PC-3 (cell line): ENCODE measurements around the gene VWA8. TPM values are rescaled to one million over a fixed set of nuclear protein-coding genes. Genes with fewer than 3 reads are reported as not detected.

ENCODE experiments used
- ATAC-seq: fragments of 200-7000 bp; cut with Tn5 transposase; 2 replicates; pipeline ENCODE4 v1.9.1; 2020; ENCODE audit warnings: mild to moderate bottlenecking, moderate library complexity
- BruUV-seq: library from RNA; stranded (reverse); fragments of 400-500 nt; replicated peaks from 2 replicates; lab custom pipeline; 2021; lab: Mats Ljungman, UMichigan
- CTCF ChIA-PET: fragments of 300-600 bp; sonication (Branson Sonifier 250); formaldehyde crosslinking; loops from one replicate; lab custom pipeline; 2022; ENCODE audit warnings: antibody characterized with exemption; lab: Charles Lee
- POLR2A ChIA-PET: fragments of 300-600 bp; sonication (Branson Sonifier 250); formaldehyde crosslinking; loops from one replicate; lab custom pipeline; 2022; ENCODE audit warnings: antibody characterized with exemption; ENCODE audit not compliant: unreplicated experiment; lab: Charles Lee
- DNase-seq: peaks from one replicate; pipeline ENCODE4 v3.0.0-alpha.2; 2015
- H2AFZ ChIP-seq: fragments of 300-600 bp; sonication (generic); 2 replicates; pipeline ENCODE4 v1.6.0; 2016; ENCODE audit warnings: antibody characterized with exemption, low read length
- H3F3A ChIP-seq: fragments of 300-600 bp; sonication (generic); one replicate; pipeline ENCODE4 v1.6.0; 2017; ENCODE audit warnings: antibody characterized with exemption, low read length, control low read depth, mild to moderate bottlenecking; ENCODE audit not compliant: unreplicated experiment
- H3K27ac ChIP-seq: fragments of 300-600 bp; sonication (generic); 2 replicates; pipeline ENCODE4 v1.5.1; 2016; ENCODE audit warnings: mild to moderate bottlenecking, low read length
- H3K27me3 ChIP-seq: fragments of 300-600 bp; sonication (generic); 2 replicates; pipeline ENCODE4 v1.6.1; 2016; ENCODE audit warnings: low read length, mixed read lengths
- H3K36me3 ChIP-seq: fragments of 300-600 bp; sonication (generic); 2 replicates; pipeline ENCODE4 v1.6.1; 2016; ENCODE audit warnings: low read depth, mixed run types, low read length, mixed read lengths
- H3K4me1 ChIP-seq: fragments of 300-600 bp; sonication (generic); 2 replicates; pipeline ENCODE4 v1.5.1; 2016; ENCODE audit warnings: low read length; ENCODE audit not compliant: insufficient read depth
- H3K4me2 ChIP-seq: fragments of 300-600 bp; sonication (generic); 2 replicates; pipeline ENCODE4 v1.6.0; 2016; ENCODE audit warnings: low read length
- H3K4me3 ChIP-seq: fragments of 300-600 bp; sonication (generic); 2 replicates; pipeline ENCODE4 v1.5.1; 2016; ENCODE audit warnings: mild to moderate bottlenecking, low read length, mixed read lengths
- H3K79me2 ChIP-seq: fragments of 300-600 bp; sonication (generic); 2 replicates; pipeline ENCODE4 v1.6.1; 2017; ENCODE audit warnings: low read length, mixed read lengths
- H3K9ac ChIP-seq: fragments of 300-600 bp; sonication (generic); 2 replicates; pipeline ENCODE4 v1.6.0; 2016; ENCODE audit warnings: mild to moderate bottlenecking, low read length
- H3K9me2 ChIP-seq: fragments of 300-600 bp; sonication (generic); replicated peaks from 2 replicates; pipeline ENCODE4 v1.6.1; 2016; ENCODE audit warnings: mixed run types, low read length, mixed read lengths
- H3K9me3 ChIP-seq: fragments of 300-600 bp; sonication (generic); 2 replicates; pipeline ENCODE4 v1.6.1; 2016; ENCODE audit warnings: low read length, mixed read lengths
- H4K20me1 ChIP-seq: fragments of 300-600 bp; sonication (generic); 2 replicates; pipeline ENCODE4 v1.6.1; 2016; ENCODE audit warnings: low read length, mixed read lengths
- CTCF ChIP-seq: fragments of 300-600 bp; sonication (generic); conservative IDR thresholded peaks from 2 replicates; pipeline ENCODE4 v1.5.1; 2017; ENCODE audit warnings: antibody characterized with exemption, low read depth, mild to moderate bottlenecking, low read length
- EZH2 ChIP-seq: fragments of 300-600 bp; sonication (generic); IDR thresholded peaks from one replicate; pipeline ENCODE4 v1.6.1; 2017; ENCODE audit warnings: antibody characterized with exemption, mild to moderate bottlenecking, low read length; ENCODE audit not compliant: unreplicated experiment
- EZH2phosphoT487 ChIP-seq: fragments of 300-600 bp; sonication (generic); IDR thresholded peaks from 2 replicates; pipeline ENCODE4 v1.6.1; 2018; ENCODE audit warnings: mild to moderate bottlenecking, antibody characterized with exemption, low read length, borderline replicate concordance
- intact Hi-C: fragments of 100-400 bp; cut with micrococcal nuclease; formaldehyde crosslinking; loops from 2 replicates; pipeline ENCODE4 v1.9.0; 2023
- total RNA-seq: library from RNA; depleted of rRNA; stranded (reverse); fragments of >200 nt; gene quantifications from 2 replicates; pipeline ENCODE4 v1.2.3, GENCODE V29; 2014

VWA8 gene
- total RNA-seq, 1 experiment from 2014 or later: 10.0 TPM

- Histone ChIP-seq H3K4me2 (no peak overlapping the region), H3K27me3 (no peaks in the 10 kb centered on the region), H3K27ac (no peak overlapping the region), H3K36me3 (no peaks in the 10 kb centered on the region), H2AFZ (no peak overlapping the region), H3K9me2 (no peaks in the 10 kb centered on the region), H4K20me1 (no peaks in the 10 kb centered on the region), H3K4me1 (peaks cover 35% of the 10 kb centered on the region), H3K9ac (no peak overlapping the region), H3K4me3 (no peak overlapping the region), H3K9me3 (no peaks in the 10 kb centered on the region), H3K79me2 (no peaks in the 10 kb centered on the region), H3F3A (no peaks in the 10 kb centered on the region)
- no peak for TF ChIP-seq EZH2
- TF ChIP-seq CTCF: no peak
- no peak for TF ChIP-seq EZH2phosphoT487
- ChIA-PET POLR2A (no interaction called here), CTCF (no interaction called here)
- DNase-seq (no peak), ATAC-seq (no peak)
- intact Hi-C loops: no loop called here
- no TSS peak for BruUV-seq
Measured at GRCh38 chr13:41608111-41608838, 352.6 kb downstream of the VWA8 start.

- ATAC-seq: no peak
- CTCF ChIA-PET: no interaction called here
- no peaks in the 10 kb centered on the region for H3K9me2 ChIP-seq
Measured at GRCh38 chr13:41606646-41607045, 354.3 kb downstream of the VWA8 start.

DNA sequence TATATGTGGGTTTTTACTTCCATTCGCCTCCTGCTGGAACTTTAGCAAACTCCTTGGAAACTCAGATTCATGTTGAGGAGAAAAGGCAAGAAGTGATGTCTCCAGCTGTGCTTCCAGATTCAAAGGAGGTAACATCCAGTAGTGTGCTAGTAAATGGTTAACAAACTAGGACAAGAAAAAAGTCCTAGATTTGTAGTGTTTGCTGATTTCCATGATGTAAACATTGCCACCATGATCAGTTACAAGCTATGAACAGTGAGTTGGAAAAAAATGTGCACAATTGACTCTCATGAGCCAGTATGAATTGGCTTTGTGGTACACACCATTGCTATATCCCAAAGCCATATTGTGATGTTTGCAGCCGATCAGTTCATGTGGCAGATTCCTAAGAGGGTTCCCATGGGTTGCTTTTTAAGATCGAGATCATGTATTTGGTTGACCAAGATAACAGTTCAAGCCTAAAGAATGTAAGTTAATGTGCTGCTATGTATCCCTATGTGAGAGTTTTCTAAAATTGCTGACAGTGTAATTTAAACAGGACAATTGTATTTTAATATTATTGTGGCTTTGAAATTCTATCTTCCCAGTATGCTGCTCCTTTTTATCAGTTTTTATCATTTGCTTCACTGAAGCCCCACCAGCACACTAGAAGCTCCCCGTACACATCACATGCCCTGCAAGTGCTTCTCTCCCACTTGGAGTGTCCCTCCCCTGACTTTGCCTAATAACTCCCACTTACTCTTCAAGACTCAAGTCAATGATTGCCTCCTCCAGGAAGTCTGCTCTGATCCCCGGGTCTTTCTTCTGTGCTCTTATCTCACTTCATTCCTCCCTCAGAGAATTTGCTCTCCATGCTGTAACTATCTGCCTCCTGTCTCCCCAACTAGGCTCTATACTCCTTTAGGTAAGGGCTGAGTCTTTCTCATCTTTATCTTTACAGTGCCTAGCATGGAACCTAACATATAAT, 355.3 kb downstream of the VWA8 start:
- CTCF ChIA-PET: no interaction called here

More at GRCh38 chr13:41606646-41607045, 354.3 kb downstream of the VWA8 start:
- no TSS peak for BruUV-seq
- no peak overlapping the region for H3K4me3 ChIP-seq
- no peaks in the 10 kb centered on the region for H3F3A ChIP-seq
- TF ChIP-seq EZH2: no peak
- H3K36me3 ChIP-seq: no peaks in the 10 kb centered on the region
- no peaks in the 10 kb centered on the region for H3K9me3 ChIP-seq
- H2AFZ ChIP-seq: no peak overlapping the region
- no peak for DNase-seq
- POLR2A ChIA-PET: no interaction called here
- H3K4me2 ChIP-seq: no peak overlapping the region
- peaks cover 32% of the 10 kb centered on the region for H3K4me1 ChIP-seq
- no peak overlapping the region for H3K9ac ChIP-seq
- no peaks in the 10 kb centered on the region for H3K27me3 ChIP-seq
- no peaks in the 10 kb centered on the region for H4K20me1 ChIP-seq
- no peak overlapping the region for H3K27ac ChIP-seq
- H3K79me2 ChIP-seq: no peaks in the 10 kb centered on the region
- intact Hi-C loops: no loop called here

More for the DNA sequence above, 355.3 kb downstream of the VWA8 start:
- POLR2A ChIA-PET: no interaction called here
- H3K4me1 ChIP-seq: peaks cover 22% of the 10 kb centered on the region
- H3K9ac ChIP-seq: no peak overlapping the region
- H3K4me3 ChIP-seq: no peak overlapping the region
- H2AFZ ChIP-seq: no peak overlapping the region
- H3K4me2 ChIP-seq: no peak overlapping the region
- no TSS peak for BruUV-seq
- no peaks in the 10 kb centered on the region for H3K27me3 ChIP-seq
- ATAC-seq: no peak
- no peaks in the 10 kb centered on the region for H3F3A ChIP-seq
- intact Hi-C loops: no loop called here
- H3K9me3 ChIP-seq: no peaks in the 10 kb centered on the region
- no peak for TF ChIP-seq EZH2phosphoT487
- TF ChIP-seq CTCF: no peak
- TF ChIP-seq EZH2: no peak
- H4K20me1 ChIP-seq: no peaks in the 10 kb centered on the region
- H3K27ac ChIP-seq: no peak overlapping the region
- no peaks in the 10 kb centered on the region for H3K36me3 ChIP-seq
- H3K9me2 ChIP-seq: no peaks in the 10 kb centered on the region
- no peaks in the 10 kb centered on the region for H3K79me2 ChIP-seq
- no peak for DNase-seq
